Measurements from ENCODE around the gene KCNJ18.
"Not testable (repeated sequence)": the region's sequence is repeated elsewhere in the genome, so short reads cannot be mapped to it uniquely, and the experiment has no call there.

KCNJ18 gene

GRCh38 chr17:21671437-21671836 is 20.9 kb upstream of the KCNJ18 start:
- DNase-seq (ENCODE audit: low spot score): not testable (repeated sequence)

GRCh38 chr17:21671871-21672270 is 20.5 kb upstream of the KCNJ18 start:
- DNase-seq (ENCODE audit: low spot score): not testable (repeated sequence)

GRCh38 chr17:21673451-21674241 is 18.7 kb upstream of the KCNJ18 start:
- DNase-seq (ENCODE audit: low spot score): not testable (repeated sequence)

DNA sequence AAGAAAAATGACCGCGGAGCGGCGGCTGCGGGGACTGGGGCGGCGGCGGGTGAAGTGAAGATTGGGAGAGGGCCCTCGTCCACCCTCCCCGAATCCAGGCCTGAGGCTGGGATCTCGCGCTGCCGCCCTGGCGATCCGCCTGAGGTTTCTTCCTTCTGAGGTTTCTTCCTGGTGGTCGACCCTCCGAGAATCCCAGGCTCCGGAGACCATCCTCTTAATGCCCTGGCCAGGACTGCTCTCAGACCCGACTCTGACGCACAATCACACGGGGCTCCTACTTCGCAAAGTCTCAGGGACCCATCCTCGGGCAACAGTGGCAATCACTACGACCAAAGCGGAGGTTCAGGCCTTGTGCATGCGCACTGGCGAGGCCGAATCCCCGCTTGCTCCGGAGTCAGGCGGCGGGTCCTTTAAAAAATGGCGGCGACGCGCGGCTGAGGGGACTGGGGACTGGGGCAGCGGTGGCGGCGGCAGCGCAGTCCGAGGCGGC is 18.0 kb upstream of the KCNJ18 start:
- DNase-seq (ENCODE audit: low spot score): no peak

DNA sequence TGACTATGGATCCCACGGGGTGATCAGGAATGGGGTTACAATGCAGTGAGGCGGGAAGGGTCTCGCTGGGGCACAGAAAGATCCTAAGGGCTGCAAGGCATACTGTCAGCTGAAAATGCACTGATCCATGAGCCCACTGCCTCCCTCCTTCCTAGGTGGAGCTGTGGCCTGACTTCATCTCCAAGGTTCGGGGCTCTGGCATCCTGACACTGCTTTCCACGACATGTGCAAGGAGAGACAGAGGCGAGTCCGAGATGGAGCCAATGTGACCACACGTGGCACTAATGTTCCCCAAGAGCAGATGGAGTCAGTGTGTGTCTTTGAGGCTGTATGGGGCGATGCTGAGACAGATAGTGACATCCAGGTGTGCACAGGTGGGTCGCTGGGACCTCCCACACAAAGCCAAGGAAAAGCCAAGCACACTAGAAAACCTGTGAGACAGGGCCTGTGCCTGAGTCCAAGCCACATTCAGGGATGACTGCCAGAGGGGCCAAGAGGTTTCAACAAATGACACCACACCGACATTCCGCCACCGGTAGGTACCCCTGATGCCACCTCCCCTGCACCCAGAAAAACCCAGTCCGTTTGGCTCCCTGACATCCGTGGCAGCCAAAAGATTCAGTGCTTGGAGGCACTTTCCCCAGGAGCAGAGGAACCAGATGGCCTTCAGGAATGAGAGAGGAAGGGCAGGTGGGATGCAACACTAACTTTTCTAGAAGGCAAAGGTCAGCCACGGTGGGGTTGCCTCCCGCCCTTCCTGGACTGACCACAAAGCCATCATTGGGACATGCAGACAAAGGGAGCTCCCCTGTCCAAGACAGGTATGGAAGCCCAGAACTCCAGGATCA is 17.2 kb upstream of the KCNJ18 start:
- DNase-seq (ENCODE audit: low spot score): not testable (repeated sequence)

DNA sequence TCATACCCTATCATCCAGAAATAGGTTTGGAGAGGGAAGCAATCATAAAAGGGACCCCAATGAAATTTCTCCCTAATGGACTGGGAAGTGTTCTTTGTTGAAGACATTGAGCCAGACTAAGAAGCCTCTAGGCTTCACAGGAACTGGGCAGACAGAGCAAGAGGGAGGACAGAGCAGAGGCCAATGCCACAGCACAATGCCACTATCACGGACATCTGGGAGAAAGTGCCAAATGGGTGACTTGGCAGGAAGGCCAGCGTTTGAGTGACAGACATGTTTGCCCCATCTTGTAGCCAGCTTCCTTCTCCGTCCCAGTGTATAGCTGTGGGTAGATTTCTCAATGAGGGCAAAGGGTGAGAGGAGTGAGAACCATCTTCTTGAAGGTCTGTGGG is 16.6 kb upstream of the KCNJ18 start:
- DNase-seq (ENCODE audit: low spot score): not testable (repeated sequence)

- peak; percentile 54 for DNase-seq (ENCODE audit: low spot score)
Observed at GRCh38 chr17:21676281-21677111, 15.8 kb upstream of the KCNJ18 start.

GRCh38 chr17:21677126-21677910 is 15.0 kb upstream of the KCNJ18 start:
- no peak for DNase-seq (ENCODE audit: low spot score)

GRCh38 chr17:21677911-21678310 is 14.4 kb upstream of the KCNJ18 start:
- DNase-seq (ENCODE audit: low spot score): no peak

DNA sequence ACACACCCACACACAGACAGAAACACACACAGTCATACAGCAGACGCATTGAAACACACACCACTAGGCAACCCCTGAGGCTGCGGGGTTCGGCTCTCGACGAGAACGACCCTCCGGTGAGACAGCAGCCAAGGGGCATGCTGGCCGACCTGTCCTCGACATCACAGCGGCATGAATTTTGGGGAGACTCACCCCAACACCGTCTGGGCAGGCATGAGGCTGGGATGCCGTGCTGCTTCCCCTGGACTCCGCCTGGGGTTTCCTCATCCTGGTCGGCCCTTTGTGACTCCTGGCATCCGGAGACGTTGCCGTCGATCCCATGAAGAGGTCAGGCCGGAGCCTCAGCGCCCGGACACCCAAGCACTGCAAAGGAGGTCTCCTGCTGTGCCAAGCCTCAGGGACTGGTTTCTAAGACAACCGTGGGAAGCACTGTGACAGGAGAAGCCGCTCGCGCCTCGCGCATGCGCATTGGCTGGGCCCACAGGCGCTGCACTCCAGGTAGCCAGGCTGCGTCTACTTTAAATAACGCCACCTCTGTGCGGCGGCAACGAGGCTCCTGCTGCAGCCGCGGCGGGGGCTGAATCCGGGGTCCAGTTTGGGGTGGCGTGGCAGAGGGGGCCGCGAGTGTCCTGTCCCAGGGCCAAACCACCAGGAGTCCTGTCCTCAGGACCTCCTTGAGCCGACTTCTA is 13.8 kb upstream of the KCNJ18 start:
- no peak for DNase-seq (ENCODE audit: low spot score)

DNA sequence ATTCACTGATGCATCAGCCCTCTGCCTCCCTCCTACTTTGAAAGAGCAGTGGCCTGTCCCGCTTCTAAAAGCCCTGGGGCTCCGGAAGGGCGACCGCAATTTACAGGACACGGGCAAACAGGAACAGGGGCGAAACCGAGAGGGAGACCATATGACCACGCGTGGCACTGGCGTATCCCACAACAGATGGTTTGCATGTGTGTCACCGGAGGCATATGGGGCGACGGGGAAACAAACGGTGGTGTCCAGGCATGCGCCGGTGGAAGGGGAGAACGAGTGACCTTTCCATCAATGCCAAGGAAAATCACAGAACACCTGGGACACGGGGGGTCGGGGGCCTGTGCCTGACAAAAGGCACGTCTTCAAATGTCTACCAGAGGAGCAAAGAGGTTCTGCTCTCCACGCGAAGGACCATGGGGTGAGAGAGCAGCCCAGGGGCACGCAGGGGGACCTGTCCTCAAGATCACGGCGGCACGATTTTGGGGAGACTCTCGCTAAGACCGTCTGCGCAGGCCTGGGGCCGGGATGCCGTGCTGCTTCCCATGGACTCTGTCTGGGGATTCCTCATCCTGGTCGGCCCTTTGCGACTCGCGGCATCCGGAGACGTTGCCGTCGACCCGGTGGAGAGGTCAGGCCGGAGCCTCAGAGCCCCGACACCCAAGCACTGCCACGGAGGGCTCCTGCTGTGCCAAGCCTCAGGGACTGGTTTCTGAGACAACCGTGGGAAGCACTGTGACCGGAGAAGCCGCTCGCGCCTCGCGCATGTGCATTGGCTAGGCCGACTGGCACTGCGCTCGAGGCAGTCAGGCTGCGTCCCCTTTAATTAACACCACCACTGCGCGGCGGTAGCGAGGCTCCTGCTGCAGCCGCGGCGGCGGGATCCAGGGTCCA is 12.8 kb upstream of the KCNJ18 start:
- no peak for DNase-seq (ENCODE audit: low spot score)

- no peak for DNase-seq (ENCODE audit: low spot score)
Observed at GRCh38 chr17:21680366-21680765, 12.0 kb upstream of the KCNJ18 start.

- not testable (repeated sequence) for DNase-seq (ENCODE audit: low spot score)
Observed at GRCh38 chr17:21680850-21681351, 11.4 kb upstream of the KCNJ18 start.

- DNase-seq (ENCODE audit: low spot score): not testable (repeated sequence)
Observed at GRCh38 chr17:21681576-21681975, 10.7 kb upstream of the KCNJ18 start.

DNA sequence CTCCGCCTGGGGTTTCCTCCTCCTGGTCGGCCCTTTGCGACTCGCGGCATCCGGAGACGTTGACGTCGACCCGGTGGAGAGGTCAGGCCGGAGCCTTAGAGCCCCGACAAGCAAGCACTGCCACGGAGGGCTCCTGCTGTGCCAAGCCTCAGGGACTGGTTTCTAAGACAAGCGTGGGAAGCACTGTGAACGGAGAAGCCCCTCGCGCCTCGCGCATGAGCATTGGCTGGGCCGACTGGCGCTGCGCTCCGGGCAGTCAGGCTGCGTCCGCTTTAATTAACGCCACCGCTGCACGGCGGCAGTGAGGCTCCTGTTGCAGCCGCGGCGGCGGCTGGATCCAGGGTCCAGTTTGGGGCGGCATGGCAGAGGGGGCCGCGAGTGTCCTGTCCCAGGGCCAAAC is 10.2 kb upstream of the KCNJ18 start:
- DNase-seq (ENCODE audit: low spot score): not testable (repeated sequence)

DNA sequence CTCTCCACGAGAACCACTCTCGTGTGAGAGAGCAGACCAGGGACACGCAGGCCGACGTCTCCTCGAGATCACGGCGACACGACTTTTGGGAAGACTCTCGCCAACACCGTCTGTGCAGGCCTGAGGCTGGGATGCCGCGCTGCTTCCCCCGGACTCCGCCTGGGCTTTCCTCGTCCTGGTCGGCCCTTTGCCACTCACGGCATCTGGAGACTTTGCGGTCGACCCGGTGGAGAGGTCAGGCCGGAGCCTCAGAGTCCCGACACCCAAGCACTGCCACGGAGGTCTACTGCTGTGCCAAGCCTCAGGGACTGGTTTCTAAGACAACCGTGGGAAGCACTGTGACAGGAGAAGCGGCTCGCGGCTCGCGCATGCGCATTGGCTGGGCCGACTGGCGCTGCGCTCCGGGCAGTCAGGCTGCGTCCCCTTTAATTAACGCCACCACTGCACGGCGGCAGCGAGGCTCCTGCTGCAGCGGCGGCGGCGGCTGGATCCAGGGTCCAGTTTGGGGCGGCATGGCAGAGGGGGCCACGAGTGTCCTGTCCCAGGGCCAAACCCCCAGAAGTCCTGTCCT is 9.1 kb upstream of the KCNJ18 start:
- DNase-seq (ENCODE audit: low spot score): not testable (repeated sequence)

DNA sequence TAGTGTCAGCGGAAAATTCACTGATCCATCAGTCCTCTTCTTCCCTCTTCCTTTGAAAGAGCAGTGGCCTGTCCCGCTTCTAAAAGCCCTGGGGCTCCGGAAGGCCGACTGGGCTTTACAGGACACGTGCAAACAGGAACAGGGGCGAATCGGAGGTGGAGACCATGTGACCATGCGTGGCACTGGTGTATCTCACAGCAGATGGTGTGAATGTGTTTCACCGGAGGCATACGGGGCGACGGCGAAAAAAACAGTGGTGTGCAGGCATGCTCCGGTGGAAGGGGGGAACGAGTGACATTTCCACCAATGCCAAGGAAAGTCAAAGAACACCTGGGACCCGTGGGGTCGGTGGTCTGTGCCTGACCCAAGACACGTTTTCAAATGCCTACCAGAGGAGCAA is 8.4 kb upstream of the KCNJ18 start:
- not testable (repeated sequence) for DNase-seq (ENCODE audit: low spot score)

DNA sequence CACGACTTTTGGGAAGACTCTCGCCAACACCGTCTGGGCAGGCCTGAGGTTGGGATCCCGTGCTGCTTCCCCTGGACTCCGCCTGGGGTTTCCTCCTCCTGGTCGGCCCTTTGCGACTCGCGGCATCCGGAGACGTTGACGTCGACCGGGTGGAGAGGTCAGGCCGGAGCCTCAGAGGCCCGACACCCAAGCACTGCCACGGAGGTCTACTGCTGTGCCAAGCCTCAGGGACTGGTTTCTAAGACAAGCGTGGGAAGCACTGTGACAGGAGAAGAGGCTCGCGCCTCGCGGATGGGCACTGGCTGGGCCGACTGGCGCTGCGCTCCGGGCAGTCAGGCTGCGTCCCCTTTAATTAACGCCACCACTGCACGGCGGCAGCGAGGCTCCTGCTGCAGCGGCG is 7.9 kb upstream of the KCNJ18 start:
- DNase-seq (ENCODE audit: low spot score): not testable (repeated sequence)

Data from SW480 (cell line).